ENCODE data around the gene C12orf60. TPM values are rescaled to one million over a fixed set of nuclear protein-coding genes. Genes with fewer than 3 reads are reported as not detected.
A peak's percentile ranks its signal among the peaks of the same experiment; 100 is the strongest.

C12orf60 gene
- total RNA-seq, 1 donor from 2014 or later, result 2.0 TPM

DNA sequence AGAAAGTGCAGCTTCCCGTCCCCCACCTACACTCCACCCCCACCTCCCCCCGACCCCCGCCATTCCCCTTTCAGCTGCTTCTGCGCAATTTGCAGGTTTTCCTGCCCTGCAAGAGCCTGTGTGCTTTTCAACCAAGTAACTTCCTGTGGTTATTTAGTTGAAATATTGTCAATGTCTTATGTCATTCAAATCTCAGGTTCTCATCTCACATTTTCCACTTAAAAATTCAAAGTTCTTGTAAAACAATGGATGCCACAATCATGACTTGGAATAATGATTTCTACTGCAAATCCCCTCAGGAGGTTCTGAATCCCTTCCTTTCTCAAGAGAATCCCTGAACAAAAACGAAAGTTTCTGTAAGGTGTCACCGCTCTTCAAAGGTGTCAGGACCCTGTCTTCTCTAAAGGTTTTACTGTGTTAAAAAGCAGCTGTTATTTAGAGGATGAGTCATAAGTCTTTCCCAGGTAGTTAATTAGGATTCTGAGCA lies 31.8 kb upstream of the C12orf60 start:
- Mint-ChIP-seq H3K4me3 (ENCODE audit: unreplicated experiment) (peak overlapping the region; percentile 96), H3K4me1 (ENCODE audit: low read depth, unreplicated experiment) (peaks cover 20% of the 10 kb centered on the region), H3K9me3 (ENCODE audit: unreplicated experiment) (no peaks in the 10 kb centered on the region), H3K27ac (ENCODE audit: unreplicated experiment) (peak overlapping the region; percentile 79), H3K27me3 (ENCODE audit: low read depth, unreplicated experiment) (no peaks in the 10 kb centered on the region), H3K36me3 (ENCODE audit: low read depth, unreplicated experiment) (peaks cover 8% of the 10 kb centered on the region)
- Histone ChIP-seq H3K4me2 (ENCODE audit: low read length) (peak overlapping the region; percentile 88), H3K9me3 (ENCODE audit: insufficient read depth, low read depth, low read length) (no peaks in the 10 kb centered on the region), H4K20me1 (ENCODE audit: insufficient read depth, low read length) (peaks cover 13% of the 10 kb centered on the region), H3K36me3 (ENCODE audit: insufficient read depth, low read length) (no peaks in the 10 kb centered on the region), H3K79me2 (ENCODE audit: insufficient read depth, low read length) (peaks cover 25% of the 10 kb centered on the region), H3K9ac (ENCODE audit: low read length) (no peak overlapping the region), H2AFZ (ENCODE audit: low read depth, low read length) (peak overlapping the region; percentile 50), H3K27ac (ENCODE audit: low read depth, low read length) (no peak overlapping the region), H3K27me3 (ENCODE audit: insufficient read depth, low read length) (no peaks in the 10 kb centered on the region), H3K4me3 (ENCODE audit: insufficient read depth, low read depth, low read length) (no peak overlapping the region), H3K4me1 (ENCODE audit: insufficient read depth, low read length) (peaks cover 19% of the 10 kb centered on the region)
- TF ChIP-seq CTCF (IDR thresholded peaks at IDR 0.05; ENCODE audit: insufficient read depth, low read depth, low read length) (no peak), EZH2 (IDR thresholded peaks at IDR 0.05; ENCODE audit: insufficient read depth, low read length) (no peak)
- no peak for DNase-seq (ENCODE audit: low read depth)
- no peak for FAIRE-seq

- no peaks in the 10 kb centered on the region for H3K36me3 Mint-ChIP-seq (ENCODE audit: low read depth, unreplicated experiment)
- peaks cover 13% of the 10 kb centered on the region for H4K20me1 ChIP-seq (ENCODE audit: insufficient read depth, low read length)
- peaks cover 25% of the 10 kb centered on the region for H3K79me2 ChIP-seq (ENCODE audit: insufficient read depth, low read length)
- H3K4me2 ChIP-seq (ENCODE audit: low read length), result no peak overlapping the region
- no peaks in the 10 kb centered on the region for H3K9me3 ChIP-seq (ENCODE audit: insufficient read depth, low read depth, low read length)
- H3K27me3 ChIP-seq (ENCODE audit: insufficient read depth, low read length), result no peaks in the 10 kb centered on the region
- FAIRE-seq, result no peak
- H3K27me3 Mint-ChIP-seq (ENCODE audit: low read depth, unreplicated experiment), result no peaks in the 10 kb centered on the region
- no peak overlapping the region for H3K9ac ChIP-seq (ENCODE audit: low read length)
- H3K9me3 Mint-ChIP-seq (ENCODE audit: unreplicated experiment), result no peaks in the 10 kb centered on the region
- H3K36me3 ChIP-seq (ENCODE audit: insufficient read depth, low read length), result no peaks in the 10 kb centered on the region
- no peak overlapping the region for H3K27ac ChIP-seq (ENCODE audit: low read depth, low read length)
- H3K4me3 Mint-ChIP-seq (ENCODE audit: unreplicated experiment), result peak overlapping the region; percentile 93
- H3K4me1 Mint-ChIP-seq (ENCODE audit: low read depth, unreplicated experiment), result peaks cover 19% of the 10 kb centered on the region
- DNase-seq (ENCODE audit: low read depth), result no peak
- H3K4me3 ChIP-seq (ENCODE audit: insufficient read depth, low read depth, low read length), result no peak overlapping the region
- TF ChIP-seq EZH2 (IDR thresholded peaks at IDR 0.05; ENCODE audit: insufficient read depth, low read length), result no peak
- TF ChIP-seq CTCF (IDR thresholded peaks at IDR 0.05; ENCODE audit: insufficient read depth, low read depth, low read length), result no peak
- peaks cover 19% of the 10 kb centered on the region for H3K4me1 ChIP-seq (ENCODE audit: insufficient read depth, low read length)
- no peak overlapping the region for H2AFZ ChIP-seq (ENCODE audit: low read depth, low read length)
- H3K27ac Mint-ChIP-seq (ENCODE audit: unreplicated experiment), result no peak overlapping the region
Measured at GRCh38 chr12:14772946-14773345, 30.5 kb upstream of the C12orf60 start.

- TF ChIP-seq CTCF (IDR thresholded peaks at IDR 0.05; ENCODE audit: insufficient read depth, low read depth, low read length), result no peak
- TF ChIP-seq EZH2 (IDR thresholded peaks at IDR 0.05; ENCODE audit: insufficient read depth, low read length), result no peak
- H4K20me1 ChIP-seq (ENCODE audit: insufficient read depth, low read length), result peaks cover 11% of the 10 kb centered on the region
- H3K36me3 Mint-ChIP-seq (ENCODE audit: low read depth, unreplicated experiment), result no peaks in the 10 kb centered on the region
- no peaks in the 10 kb centered on the region for H3K9me3 Mint-ChIP-seq (ENCODE audit: unreplicated experiment)
- peaks cover 18% of the 10 kb centered on the region for H3K4me1 ChIP-seq (ENCODE audit: insufficient read depth, low read length)
- H3K9me3 ChIP-seq (ENCODE audit: insufficient read depth, low read depth, low read length), result no peaks in the 10 kb centered on the region
- DNase-seq (ENCODE audit: low read depth) (no peak), FAIRE-seq (no peak)
- peak overlapping the region; percentile 97 for H3K27ac Mint-ChIP-seq (ENCODE audit: unreplicated experiment)
- peak overlapping the region; percentile 90 for H3K4me2 ChIP-seq (ENCODE audit: low read length)
- H3K36me3 ChIP-seq (ENCODE audit: insufficient read depth, low read length), result no peaks in the 10 kb centered on the region
- H2AFZ ChIP-seq (ENCODE audit: low read depth, low read length), result peak overlapping the region; percentile 90
- H3K27ac ChIP-seq (ENCODE audit: low read depth, low read length), result peak overlapping the region; percentile 80
- H3K4me3 Mint-ChIP-seq (ENCODE audit: unreplicated experiment), result peak overlapping the region; percentile 93
- H3K9ac ChIP-seq (ENCODE audit: low read length), result peak overlapping the region; percentile 87
- peaks cover 25% of the 10 kb centered on the region for H3K79me2 ChIP-seq (ENCODE audit: insufficient read depth, low read length)
- H3K4me3 ChIP-seq (ENCODE audit: insufficient read depth, low read depth, low read length), result peak overlapping the region; percentile 90
- no peaks in the 10 kb centered on the region for H3K27me3 Mint-ChIP-seq (ENCODE audit: low read depth, unreplicated experiment)
- peaks cover 19% of the 10 kb centered on the region for H3K4me1 Mint-ChIP-seq (ENCODE audit: low read depth, unreplicated experiment)
- no peaks in the 10 kb centered on the region for H3K27me3 ChIP-seq (ENCODE audit: insufficient read depth, low read length)
Measured at GRCh38 chr12:14773685-14774073, 29.8 kb upstream of the C12orf60 start.

All from astrocyte (in vitro differentiated cells and primary cell).